HG02798 (cell line): ENCODE measurements around the gene CNOT6.

Experiments used
- ATAC-seq: cut with Tn5 transposase; IDR thresholded peaks from one replicate; pipeline ENCODE4 v1.9.1; 2021; ENCODE audit warnings: mild to moderate bottlenecking; ENCODE audit not compliant: unreplicated experiment, poor library complexity

Gene CNOT6

DNA sequence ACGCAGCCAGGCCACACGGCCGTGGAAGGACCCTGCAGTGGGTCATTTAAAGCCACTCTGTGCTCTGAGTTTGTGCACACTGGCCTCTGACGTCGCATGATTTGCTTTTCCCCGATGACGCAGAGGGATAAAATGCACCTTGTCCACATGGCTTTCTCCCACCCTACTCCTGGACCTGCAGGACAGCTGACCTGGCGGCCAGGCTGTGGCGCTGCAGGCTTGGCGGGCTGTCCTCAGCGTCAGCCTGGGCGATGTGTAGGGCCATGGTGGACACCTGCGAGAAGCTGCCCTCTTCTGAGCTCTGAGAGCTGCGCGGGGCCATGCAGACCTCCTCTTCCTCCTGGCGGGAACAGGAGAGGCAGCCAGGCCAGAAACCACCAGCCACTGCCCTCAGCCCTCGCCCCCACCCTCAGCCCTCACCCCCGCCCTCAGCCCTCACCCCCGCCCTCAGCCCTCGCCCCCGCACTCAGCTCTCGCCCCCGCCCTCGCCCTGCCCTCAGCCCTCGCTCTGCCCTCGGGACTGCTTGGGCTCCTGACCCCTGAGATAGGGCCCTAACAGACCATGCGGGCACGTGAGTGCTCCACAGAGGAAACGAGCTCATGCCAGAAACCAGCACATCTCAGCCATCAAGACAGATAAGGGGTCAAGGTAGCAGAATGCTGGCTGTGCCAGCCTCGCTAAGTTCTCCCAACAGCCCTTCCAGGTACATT, 117.1 kb downstream of the CNOT6 start:
- no peak for ATAC-seq

DNA sequence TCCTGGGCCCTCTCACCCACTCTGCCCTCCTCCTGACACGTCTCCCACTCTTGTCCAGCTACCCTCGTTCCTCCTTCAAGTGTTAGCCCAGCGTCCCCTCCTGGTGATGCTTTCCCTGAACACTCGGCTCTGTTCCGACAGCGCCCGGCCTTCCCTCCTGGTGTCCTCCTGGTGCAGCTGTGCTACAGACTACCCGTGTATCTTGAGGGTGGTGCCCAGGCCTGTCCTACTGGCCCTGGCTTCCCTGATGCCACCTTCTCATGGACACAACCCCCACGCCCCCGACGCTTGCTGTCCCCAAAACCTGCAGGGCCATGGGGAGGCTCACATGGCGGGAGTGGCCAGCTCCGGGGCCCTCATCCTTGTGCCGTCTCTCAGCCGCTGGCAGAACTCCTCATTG, 118.5 kb downstream of the CNOT6 start:
- ATAC-seq: no peak

DNA sequence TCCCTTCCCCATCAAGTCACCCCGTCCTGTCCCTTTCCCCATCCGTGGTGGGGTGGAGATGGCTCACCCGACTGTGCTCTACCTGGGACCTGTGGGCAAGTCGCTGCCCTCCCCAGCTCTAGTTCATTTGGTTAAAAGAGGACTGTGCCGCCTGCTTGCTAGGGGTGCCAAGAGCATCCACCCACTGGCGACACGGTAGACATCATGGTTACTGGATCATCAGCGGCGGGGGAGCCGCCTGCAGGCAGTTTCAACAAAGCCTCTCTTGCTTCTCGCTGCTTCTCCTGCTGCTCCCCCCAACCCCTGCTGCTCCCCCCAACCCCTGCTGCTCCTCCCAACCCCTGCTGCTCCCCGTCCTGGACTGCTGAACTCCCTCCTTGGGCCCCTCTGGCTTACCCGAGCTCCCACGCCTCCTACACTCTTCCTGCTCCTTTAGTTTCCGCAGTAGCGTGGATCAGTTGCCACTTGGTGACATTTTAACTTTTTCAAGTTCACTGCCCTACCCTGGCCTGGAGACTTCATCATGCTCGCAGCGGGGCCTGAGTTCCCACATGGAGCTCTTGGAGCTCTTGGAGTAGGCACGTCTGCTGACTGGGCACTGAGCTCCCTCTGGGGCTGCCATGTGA, 119.1 kb downstream of the CNOT6 start:
- no peak for ATAC-seq

DNA sequence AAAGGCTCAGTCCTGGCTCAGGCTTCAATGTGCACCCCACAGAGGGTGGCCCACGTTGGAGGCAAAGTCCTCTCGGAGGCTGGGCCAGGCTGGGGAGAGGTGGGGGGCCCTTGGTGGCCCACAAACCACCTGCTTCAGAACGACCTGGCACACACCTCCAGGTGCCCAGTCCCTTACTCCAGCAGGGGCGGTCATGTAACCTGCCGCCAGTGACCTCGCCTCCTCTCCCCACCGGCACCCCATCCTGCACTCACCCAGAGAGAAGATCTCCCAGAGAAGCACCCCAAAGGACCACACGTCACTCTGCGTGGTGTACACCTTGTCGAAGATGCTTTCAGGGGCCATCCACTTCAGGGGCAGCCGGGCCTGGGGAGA, 119.6 kb downstream of the CNOT6 start:
- no peak for ATAC-seq

DNA sequence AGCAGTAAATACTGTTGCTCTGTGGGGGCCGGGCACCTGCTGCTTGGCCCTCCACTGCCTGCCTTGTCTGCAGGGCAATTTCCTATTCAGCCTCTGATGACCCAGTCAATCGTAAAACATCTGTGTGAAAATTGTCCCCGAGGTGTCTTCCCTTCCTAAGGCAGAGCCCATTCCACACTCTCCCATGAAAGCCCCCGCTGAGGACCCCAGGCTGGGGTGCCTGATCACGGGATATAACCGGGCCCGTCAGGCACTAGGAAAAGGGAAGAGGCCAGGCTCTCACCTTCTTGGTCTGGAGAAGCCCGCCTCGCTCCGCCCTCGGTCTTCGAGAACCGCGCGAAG, 124.3 kb downstream of the CNOT6 start:
- no peak for ATAC-seq

DNA sequence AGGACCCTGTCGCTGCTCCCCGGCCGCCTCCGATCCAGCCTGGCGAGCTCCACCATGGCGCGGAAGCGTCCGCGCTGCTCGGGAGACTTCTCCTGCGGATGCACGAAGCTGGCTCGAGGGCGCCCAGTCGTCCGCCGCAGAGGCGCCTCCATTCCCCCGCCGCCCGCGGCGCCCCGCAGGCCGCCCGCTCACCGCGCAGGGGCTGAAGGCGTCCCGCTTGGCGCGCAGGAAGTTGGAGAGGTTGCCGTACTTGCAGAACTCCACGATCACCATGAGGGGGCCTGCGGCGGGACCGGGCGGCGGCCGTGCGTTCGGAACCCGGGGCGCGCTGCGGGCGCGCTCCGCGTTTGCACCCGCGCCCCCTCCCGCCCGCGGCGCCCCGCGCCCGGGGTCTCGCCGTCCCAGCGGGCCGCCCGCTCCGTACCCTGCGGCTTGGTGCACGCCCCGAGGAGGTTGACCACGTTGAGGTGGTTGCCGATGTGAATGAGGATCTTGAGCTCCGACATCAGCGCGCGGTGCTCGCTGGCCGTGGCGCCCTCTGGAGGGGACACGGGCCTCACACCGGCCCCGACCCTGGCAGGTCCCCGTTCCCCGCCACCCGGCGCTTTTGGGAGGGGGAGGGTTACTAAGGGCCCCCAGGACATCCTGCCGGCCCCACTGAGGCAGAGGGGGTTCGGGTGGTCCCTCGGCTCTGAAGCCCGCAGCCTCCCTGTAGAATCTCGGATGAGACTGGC, 124.8 kb downstream of the CNOT6 start:
- ATAC-seq: no peak

DNA sequence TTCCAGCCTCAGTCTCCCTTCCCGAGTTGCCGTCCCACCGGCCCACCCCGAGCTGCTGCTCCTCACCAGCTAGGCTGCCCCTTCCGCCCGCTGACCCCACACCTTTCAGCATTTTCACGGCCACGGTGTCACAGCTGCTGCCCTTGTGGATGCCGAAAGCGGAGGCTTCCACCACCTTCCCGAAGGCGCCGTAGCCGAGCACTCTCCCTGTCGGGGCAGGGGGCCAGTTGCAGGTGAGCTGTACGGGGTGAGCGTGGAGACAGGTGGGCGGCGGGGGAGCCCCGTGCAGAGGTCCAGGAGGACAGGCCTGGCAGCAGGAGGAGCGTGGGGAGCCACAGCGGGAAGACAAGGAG, 125.4 kb downstream of the CNOT6 start:
- ATAC-seq: no peak

DNA sequence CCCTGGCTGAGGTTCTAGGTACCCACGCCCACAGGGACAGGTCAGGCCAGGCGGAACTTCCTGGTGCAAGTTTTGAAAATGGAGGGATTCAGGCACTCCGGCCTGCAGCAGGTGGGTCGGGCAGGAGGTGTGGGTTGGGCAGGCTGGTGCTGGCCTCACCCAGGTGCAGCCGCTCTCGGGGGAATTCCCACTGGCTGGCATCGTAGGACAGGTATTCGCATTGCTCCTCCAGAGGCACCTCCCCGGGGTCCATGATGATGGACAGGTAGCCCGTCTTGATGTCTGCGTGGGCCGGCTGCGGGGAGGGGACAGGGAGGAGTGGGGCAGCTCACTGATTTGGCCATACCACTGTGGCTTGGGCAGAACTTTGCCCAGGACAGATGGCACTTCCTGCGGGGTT, 125.8 kb downstream of the CNOT6 start:
- ATAC-seq: no peak

DNA sequence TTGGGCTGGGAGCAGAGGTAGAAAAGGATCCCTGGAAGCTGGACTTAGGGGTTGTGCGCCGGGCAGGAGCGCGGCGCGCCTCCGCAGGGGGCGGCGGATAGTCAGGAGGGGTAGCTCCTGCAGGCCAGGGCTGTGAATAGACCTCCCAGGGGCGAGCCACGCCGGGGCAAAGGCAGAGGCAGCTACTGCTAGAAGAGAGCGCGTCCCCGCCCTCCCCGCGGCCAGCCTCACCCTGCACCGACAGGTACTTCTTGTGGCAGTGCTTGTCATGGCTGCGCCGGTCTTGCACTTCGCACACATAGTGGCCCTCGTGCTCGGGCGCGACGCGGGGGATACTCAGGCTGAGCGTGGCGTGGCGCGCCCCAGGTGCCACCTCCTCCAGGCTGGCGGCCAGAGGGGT, 127.1 kb downstream of the CNOT6 start:
- ATAC-seq: no peak

DNA sequence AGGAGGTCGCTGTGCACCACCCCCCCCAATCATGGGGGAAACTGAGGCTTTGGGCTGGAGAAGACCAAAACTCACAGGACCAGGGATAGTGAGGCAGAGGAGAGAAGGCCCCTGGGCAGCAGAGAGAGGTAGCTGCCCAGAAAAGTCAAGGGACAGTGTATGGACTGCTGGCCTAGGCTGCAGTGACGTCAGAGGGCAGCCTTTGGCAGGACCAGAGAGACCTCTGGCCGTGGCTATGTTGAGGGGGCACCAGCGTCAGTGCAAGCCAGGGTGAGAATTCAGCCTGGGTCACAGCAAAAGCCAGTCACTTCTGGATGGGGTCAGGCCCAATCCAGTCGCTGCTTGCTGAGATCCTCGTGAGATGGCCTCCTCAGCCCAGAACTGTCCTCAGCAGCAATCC, 128.7 kb downstream of the CNOT6 start:
- no peak for ATAC-seq

DNA sequence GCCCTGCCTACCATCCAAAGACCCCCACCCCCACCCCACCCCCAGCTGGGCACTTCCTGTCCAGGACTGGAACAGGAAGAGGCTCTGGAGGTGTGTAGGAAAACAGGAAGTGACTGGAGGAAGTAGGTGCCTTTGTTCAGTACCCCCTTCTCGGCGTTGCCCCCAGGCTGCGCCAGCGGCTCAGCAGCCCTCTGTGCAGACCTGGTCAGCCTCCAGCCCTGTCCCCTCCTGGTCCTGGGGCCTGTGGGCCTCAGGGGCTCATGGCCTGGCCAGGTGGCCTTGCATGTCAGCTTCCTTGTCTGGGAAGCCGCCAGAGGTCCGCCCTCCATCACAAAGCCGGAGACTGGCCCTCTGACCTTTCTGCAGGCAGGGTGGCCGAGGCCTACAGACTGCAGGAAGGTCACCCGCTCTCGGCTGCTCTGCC, 129.2 kb downstream of the CNOT6 start:
- ATAC-seq: no peak

DNA sequence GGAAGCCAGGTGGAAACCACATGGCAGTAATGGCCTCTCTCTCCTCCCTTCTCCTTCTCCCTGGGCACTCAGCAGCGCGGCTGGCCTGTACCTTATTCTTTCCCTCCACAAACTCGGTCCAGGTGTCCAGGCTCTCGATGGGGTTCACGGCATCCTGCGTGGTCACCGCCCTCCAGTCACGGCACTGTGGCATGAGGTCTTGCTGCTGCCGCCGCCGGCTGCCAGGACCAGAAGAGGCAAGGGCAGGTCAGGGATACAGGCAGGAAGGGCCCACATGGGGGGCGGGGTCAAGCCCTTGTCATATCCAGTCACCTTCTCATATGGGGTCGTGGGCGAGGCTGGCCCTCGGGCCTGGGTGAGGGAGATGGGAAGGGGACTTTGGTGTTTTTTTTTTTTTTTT, 129.7 kb downstream of the CNOT6 start:
- ATAC-seq: no peak

DNA sequence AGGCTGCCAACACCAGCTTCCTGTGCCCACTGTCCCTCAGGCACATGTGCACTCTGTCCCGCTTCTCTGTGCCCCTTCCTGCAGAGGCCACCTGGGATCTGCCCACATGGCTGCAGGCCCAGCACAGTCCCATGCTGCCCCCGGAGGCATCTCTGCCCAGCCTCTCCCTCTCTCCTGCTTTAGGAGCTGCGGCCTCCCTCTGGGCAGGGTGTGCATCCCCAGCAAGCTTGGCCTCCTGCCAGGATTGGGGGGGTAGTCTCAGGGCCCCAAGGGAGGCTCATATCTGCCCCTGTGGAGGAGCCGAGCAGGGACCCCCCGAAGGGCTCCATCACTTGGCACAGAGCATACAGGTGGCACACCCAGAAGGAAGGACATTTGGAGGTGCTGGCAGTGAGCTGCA, 130.4 kb downstream of the CNOT6 start:
- no peak for ATAC-seq

DNA sequence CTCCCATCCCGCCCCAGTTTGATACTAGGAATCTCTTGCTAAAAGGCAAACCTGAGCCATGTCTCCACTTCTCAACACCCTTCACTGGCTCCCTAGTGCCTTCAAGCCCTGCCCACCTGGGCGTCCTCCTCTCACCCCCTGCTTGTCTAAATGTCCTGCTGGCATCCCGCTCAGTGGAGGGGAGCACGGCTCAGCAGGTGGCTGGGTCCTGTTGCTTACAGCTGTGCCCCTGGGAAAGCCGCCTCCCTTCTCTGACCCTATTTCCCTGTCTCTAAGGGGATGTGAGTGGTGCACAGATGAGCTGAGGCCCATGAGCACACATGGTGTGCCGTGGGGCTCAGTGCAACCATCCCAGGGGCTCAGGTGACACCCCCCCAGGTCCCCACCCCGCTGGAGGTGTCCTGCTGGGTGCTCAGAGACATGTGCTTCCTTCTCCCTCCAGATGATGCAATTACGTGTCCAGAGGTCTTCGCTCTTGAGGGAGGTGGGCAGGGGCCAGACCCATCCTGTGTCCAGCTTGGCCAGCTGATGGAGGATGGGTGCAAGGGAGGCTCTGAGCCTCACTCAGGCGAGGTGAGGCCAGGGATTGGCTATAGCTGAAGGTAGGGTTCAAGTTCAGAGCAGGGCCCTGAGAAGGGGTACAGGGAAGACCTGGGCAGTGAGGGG, 131.1 kb downstream of the CNOT6 start:
- ATAC-seq: no peak

DNA sequence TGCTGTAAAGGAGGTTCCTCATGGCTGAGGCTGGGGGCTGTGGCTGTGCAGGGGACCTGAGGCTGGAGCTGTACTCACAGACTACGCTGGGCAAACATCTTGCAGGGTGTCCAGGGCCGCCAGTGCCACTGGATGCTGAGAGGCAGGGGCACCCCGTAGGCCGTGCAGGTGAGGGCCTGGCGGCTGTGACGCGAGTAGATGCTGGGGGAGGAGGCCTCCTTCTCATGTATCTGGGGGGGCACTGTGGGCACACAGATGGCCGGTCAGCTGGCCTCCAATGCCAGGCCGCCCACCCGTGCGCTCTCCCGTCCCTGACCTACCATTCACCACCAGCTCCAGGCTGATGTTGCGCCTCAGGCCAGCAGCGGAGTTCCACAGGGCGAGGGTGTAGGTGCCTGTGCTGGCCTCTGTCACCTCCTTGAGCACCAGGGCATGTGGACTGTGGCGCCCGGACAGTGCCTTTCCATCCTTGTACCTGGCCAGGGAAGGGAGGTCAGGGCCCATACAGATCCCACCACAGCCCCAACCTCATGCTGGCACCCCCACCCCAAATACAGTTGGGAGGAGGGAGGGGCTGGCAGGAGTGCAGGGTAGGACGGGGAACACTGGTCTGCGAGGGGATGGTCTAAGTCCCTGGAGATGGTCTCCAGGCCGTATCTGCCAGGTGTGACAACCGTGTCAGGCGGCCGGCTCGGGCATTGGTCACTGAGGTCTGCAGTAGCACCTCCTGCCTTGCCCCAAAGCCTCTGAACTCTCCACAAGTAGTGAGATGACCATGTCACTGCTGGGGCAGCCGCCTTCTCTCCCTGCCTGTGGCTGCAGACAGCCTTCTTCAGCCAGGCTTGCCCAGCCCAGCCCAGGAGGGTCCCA, 131.8 kb downstream of the CNOT6 start:
- ATAC-seq: no peak

DNA sequence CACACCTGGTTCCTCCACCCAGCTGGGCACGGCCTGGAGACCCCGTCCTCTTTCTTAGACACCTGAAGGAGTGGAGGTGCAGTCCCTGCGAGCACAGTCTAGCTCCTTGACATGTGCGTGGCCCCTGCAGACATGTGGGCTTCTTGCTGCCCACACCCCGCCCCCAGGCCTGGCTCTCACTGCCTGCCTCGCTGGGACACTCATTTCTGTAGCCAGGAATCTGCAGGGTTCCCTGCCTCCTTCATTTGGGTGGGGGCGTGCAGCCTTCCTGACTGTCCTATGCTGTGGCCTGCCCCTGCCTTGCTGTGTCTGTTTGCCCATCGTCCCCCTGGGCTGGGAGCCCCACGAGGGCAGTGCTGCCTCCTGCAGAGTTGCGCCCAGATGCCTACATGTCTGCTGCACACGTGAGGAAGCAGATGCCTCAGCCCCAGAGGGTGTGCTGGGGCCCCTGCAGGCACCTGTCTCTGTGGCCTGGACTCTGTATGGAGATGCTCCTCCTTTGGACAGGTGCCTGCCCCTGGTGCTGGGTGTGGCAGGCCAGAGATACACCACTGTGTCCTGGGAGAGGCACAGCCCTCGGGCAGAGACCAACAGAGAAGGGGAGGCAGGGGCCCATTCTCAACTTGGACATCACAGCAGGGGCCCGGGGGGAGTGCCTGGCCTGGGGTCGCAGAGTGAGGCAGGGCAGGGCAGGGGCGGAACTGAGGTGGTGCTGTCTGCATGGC, 132.6 kb downstream of the CNOT6 start:
- no peak for ATAC-seq

DNA sequence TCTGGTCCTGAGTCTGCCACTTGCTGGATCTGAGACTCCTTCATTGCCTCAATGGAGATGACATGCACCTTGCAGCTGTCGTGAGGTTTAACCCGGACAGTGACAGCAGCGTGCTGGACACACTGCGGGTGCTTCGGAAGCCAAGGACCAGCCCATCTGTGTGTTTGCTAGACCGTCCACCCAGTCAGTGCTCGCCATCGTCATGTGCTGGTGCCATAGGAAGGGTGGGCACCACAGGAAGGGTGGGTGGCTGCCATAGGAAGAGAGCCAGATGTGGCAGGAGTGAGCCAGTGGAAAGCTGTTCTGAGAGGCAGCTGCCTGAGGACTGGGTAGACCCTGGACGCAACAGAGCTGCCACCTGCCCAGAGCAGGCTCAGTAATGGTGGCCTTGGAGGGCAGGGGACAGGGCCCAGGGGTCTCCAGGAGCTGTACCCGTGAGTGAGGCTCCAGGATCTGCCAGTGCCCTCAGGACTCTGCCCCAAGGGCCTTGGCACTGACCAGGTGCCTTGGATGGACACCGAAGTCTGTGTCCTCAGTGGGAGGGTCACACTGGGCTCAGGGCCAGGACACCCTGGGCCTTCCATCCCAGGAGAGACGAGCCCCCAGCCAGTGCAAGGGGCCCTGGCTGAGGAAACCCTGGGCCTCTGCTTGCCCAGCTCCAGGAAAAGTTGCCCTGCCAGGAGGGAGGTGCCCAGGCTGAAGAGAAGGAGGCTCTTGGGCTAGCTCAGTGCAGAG, 133.4 kb downstream of the CNOT6 start:
- ATAC-seq: no peak
